Subcutaneous adipose tissue (tissue), 4 donors: Measurements from ENCODE around the gene CMTM5. TPM values are rescaled to one million over a fixed set of nuclear protein-coding genes. Genes with fewer than 3 reads are reported as not detected.

ENCODE experiments used
- total RNA-seq, 4 donors: library from RNA; depleted of rRNA; stranded (reverse); fragments of >200 nt; gene quantifications; one replicate each; pipeline ENCODE4 v1.1.0, GENCODE V29; 2016
- TF ChIP-seq, protein P1 (sequence below): fragments of 450-650 bp; IDR thresholded peaks from one replicate; pipeline ENCODE4 v1.5.1; 2016; ENCODE audit warnings: low read depth, mild to moderate bottlenecking, control low read depth, antibody characterized with exemption, moderate library complexity

CMTM5 gene
- total RNA-seq, 4 donors from 2014 or later, result not detected

DNA sequence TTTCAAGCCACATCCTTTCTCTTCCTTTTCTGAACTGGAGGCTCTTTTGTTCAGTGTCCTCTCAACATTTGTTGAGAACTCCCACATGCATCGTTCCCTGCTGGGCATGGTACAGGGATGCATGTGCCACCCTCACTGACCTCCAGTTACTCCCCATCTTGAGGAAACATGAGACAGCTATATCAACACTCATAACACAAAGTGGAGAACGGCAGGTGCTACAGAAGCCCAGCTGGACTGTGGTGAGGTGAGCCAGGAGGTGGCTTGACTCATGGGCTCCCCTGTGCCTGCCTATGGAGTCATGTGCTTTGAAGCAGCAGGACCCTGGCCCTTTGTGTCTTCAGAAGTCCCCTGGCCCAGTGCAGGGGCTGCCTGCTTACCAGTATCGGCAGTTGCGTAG, 21.5 kb downstream of the CMTM5 start:
- TF ChIP-seq, protein P1, sequence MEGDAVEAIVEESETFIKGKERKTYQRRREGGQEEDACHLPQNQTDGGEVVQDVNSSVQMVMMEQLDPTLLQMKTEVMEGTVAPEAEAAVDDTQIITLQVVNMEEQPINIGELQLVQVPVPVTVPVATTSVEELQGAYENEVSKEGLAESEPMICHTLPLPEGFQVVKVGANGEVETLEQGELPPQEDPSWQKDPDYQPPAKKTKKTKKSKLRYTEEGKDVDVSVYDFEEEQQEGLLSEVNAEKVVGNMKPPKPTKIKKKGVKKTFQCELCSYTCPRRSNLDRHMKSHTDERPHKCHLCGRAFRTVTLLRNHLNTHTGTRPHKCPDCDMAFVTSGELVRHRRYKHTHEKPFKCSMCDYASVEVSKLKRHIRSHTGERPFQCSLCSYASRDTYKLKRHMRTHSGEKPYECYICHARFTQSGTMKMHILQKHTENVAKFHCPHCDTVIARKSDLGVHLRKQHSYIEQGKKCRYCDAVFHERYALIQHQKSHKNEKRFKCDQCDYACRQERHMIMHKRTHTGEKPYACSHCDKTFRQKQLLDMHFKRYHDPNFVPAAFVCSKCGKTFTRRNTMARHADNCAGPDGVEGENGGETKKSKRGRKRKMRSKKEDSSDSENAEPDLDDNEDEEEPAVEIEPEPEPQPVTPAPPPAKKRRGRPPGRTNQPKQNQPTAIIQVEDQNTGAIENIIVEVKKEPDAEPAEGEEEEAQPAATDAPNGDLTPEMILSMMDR, result no peak

DNA sequence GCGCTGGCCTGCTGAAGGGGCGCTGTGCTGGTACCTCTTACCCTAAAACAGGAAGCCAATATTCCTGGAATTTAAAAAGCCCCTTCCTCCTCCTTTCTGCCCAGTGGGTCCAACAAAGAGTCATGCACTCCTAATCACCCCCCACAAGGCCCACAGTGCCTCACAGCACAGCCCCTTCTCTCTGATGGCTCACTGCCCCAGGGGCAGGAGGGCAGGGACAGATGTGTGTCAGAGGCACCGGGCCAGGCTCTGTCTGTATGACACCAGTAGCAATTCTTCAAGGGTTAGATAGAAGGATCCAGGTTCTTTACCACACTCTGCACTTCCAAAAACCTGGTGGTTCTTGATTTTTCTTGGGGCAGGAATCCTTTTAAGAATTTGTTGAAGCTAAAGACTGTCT, 22.3 kb downstream of the CMTM5 start:
- TF ChIP-seq, protein P1, result no peak

DNA sequence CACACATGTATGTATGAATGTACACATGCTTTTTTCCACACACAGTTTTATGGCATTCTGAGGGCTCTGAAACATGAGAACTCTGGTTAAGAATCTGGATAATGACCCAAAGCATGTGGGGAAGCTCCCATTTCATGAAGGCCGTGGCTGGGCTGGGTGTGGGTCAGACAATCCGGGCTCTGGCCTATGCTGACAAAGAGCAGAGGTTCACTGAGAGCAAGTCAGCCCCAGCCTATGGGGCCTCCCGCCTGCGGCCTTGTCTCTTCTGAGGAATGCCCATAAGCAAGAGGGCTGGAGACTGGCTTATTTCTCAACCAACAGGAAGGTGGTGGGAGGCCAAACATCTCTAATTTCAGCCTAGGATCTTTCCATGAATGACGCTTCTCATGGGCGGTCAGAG, 22.7 kb downstream of the CMTM5 start:
- TF ChIP-seq, protein P1, result no peak

DNA sequence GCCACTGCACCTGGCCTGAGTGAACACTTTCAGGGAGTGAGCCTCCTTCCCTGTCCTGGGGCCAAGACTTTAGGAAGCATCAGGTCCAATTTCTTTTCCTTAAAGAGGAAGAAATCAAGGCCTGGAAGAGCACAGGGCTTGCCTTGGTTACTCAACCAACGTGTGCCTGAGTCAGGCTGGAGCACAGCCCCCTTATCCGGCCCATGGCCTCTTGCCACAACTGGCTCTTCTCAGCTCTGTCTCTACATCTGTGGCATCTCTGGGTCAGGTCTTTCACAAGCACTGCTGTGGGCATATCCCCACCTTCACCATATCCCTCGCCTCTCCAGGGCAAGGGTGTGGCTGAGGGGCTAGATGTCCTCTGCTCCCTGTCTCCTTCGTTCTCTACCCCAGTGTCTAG, 24.4 kb downstream of the CMTM5 start:
- TF ChIP-seq, protein P1, result no peak

DNA sequence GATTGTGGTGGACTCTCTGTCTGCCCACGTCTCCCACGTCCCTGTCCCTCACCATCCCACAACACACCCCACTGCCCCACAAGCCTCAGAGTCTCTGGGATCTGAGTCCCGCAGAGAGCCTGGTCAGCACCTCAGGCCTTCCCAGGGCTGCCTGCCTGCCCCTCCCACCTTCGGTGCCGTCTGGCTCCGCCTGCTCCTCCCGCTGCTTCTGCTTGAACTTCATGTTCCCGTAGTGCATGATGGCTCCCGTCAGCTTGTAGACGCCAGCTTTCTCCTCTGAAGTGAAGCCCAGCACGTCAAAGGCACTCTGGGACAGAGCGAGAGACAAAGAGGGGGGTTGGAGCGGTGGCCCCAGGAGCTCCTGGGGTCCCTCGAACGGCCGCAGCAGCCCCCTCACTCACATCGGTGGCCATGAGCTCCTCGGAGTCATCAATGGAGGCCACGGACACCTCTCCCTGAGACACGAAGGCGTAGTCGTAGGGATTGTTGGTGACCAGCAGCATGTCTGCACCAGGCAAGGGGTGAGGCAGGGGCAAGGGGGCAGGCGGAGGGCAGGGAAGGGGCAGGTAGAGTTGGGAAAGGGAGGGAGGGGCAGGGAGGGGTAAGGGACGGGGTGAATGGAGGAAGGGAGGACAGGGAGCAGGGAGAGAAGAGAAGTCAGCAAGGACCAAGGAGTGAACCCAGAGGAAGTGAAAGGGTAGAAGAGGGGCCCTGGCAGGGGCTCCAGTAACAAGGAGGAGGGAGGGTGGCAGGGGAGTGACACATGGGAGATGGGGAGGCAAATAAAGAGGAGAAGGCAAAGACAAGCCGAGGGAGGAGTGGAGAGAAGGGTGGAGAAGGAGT, 25.7 kb downstream of the CMTM5 start:
- TF ChIP-seq, protein P1, result no peak

DNA sequence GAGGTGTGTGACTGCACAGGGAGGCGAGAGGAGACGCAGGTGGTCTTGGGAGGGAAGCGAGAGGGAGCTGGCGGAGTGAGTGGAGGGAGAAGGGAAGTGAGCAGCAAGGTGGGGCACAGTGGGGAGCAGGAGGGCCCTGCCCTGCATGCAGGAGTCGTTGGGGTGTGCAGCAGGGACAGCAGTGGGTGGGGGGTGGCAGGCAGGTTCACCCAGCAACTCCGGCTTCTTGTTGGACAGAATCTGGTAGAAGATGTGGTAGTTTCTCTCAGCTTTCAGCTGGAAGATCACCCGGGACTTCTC, 26.2 kb downstream of the CMTM5 start:
- TF ChIP-seq, protein P1, result no peak

DNA sequence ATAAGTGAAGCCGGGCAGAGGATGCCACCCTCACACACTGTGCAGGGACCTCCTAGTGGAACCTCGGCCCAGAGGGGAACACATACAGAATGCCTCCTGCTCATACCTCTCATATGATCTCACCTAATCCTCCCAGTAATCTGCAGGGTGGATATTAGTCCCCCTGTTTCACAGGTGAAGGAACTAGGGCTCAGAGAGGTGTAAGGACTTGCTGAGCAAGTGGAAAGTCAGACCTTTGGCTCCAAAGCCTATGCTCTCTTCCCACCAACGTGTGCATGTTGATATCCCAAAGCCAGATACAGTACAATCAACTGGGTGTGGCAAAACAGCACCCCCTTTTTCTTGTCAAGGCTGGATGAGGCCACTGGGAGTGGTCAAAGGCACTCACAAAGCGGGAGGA, 27.1 kb downstream of the CMTM5 start:
- TF ChIP-seq, protein P1, result no peak
